H9 (cell line): ENCODE results near the gene DNAJC15. TPM values are rescaled to one million over a fixed set of nuclear protein-coding genes. Genes with fewer than 3 reads are reported as not detected.

Experiments used
- DNase-seq: peaks from one replicate; pipeline ENCODE4 v3.0.0-alpha.2; 2017
- H2AFZ ChIP-seq: one replicate; pipeline ENCODE4 v1.6.1; 2013; ENCODE audit warnings: mild to moderate bottlenecking, low read length, control low read depth, moderate library complexity
- H2AK5ac ChIP-seq: 2 replicates; pipeline ENCODE4 v1.6.1; 2013; ENCODE audit warnings: low read length, control low read depth, mixed read lengths; ENCODE audit not compliant: insufficient read length
- H2BK120ac ChIP-seq: one replicate; pipeline ENCODE4 v1.6.1; 2013; ENCODE audit warnings: low read depth, mild to moderate bottlenecking, low read length, control low read depth, inconsistent platforms; ENCODE audit not compliant: poor library complexity, severe bottlenecking
- H2BK12ac ChIP-seq: 2 replicates; pipeline ENCODE4 v1.6.1; 2013; ENCODE audit warnings: low read length, control low read depth, mixed read lengths, low read depth; ENCODE audit not compliant: insufficient read length
- H2BK15ac ChIP-seq: 2 replicates; pipeline ENCODE4 v1.6.1; 2013; ENCODE audit warnings: low read depth, low read length, control low read depth
- H2BK20ac ChIP-seq: one replicate; pipeline ENCODE4 v1.6.1; 2013; ENCODE audit warnings: low read depth, mild to moderate bottlenecking, low read length, control low read depth, inconsistent platforms; ENCODE audit not compliant: poor library complexity, severe bottlenecking
- H2BK5ac ChIP-seq: 2 replicates; pipeline ENCODE4 v1.6.1; 2013; ENCODE audit warnings: low read length, control low read depth, mixed read lengths; ENCODE audit not compliant: insufficient read length
- H3K14ac ChIP-seq: 2 replicates; pipeline ENCODE4 v1.6.1; 2013; ENCODE audit warnings: low read length, control low read depth; ENCODE audit not compliant: insufficient read depth
- H3K18ac ChIP-seq: 2 replicates; pipeline ENCODE4 v1.6.1; 2013; ENCODE audit warnings: low read depth, mild to moderate bottlenecking, mixed read lengths, low read length, control low read depth; ENCODE audit not compliant: insufficient read length
- H3K23ac ChIP-seq: 2 replicates; pipeline ENCODE4 v1.6.1; 2013; ENCODE audit warnings: low read length, control low read depth, mixed read lengths, low read depth; ENCODE audit not compliant: insufficient read length
- H3K23me2 ChIP-seq: 2 replicates; pipeline ENCODE4 v1.6.1; 2013; ENCODE audit warnings: low read depth, mild to moderate bottlenecking, mixed read lengths, low read length, control low read depth; ENCODE audit not compliant: insufficient read length, poor library complexity, severe bottlenecking
- H3K27ac ChIP-seq: 2 replicates; pipeline ENCODE4 v1.5.1; 2013; ENCODE audit warnings: low read length, control low read depth, mixed read lengths, low read depth; ENCODE audit not compliant: insufficient read length
- H3K27me3 ChIP-seq: 2 replicates; pipeline ENCODE4 v1.6.1; 2013; ENCODE audit warnings: low read length, control low read depth, inconsistent platforms; ENCODE audit not compliant: insufficient read depth
- H3K4ac ChIP-seq: 2 replicates; pipeline ENCODE4 v1.6.1; 2013; ENCODE audit warnings: low read depth, mild to moderate bottlenecking, control low read depth, inconsistent platforms, low read length, moderate library complexity
- H3K4me1 ChIP-seq: 2 replicates; pipeline ENCODE4 v1.6.1; 2013; ENCODE audit warnings: low read length, control low read depth, inconsistent platforms; ENCODE audit not compliant: insufficient read depth
- H3K4me2 ChIP-seq: 2 replicates; pipeline ENCODE4 v1.6.1; 2013; ENCODE audit warnings: low read length, control low read depth, mixed read lengths; ENCODE audit not compliant: insufficient read length, insufficient read depth
- H3K56ac ChIP-seq: 2 replicates; pipeline ENCODE4 v1.6.1; 2013; ENCODE audit warnings: low read depth, mild to moderate bottlenecking, mixed read lengths, low read length, control low read depth; ENCODE audit not compliant: insufficient read length
- H3K79me1 ChIP-seq: 2 replicates; pipeline ENCODE4 v1.6.1; 2013; ENCODE audit warnings: low read depth, mild to moderate bottlenecking, moderate library complexity, low read length, control low read depth, inconsistent platforms; ENCODE audit not compliant: insufficient read depth, poor library complexity, severe bottlenecking
- H3K79me2 ChIP-seq: 2 replicates; pipeline ENCODE4 v1.6.1; 2013; ENCODE audit warnings: low read length, control low read depth, inconsistent platforms; ENCODE audit not compliant: insufficient read depth
- H3K9ac ChIP-seq: 2 replicates; pipeline ENCODE4 v1.6.1; 2013; ENCODE audit warnings: low read length, control low read depth, mixed read lengths; ENCODE audit not compliant: insufficient read length; ENCODE audit errors: extremely low read depth
- H3K9me3 ChIP-seq: one replicate; pipeline ENCODE4 v1.6.1; 2013; ENCODE audit warnings: low read depth, low read length, inconsistent platforms; ENCODE audit not compliant: control insufficient read depth
- H3T11ph ChIP-seq: one replicate; pipeline ENCODE4 v1.6.1; 2013; ENCODE audit warnings: mild to moderate bottlenecking, low read length, control low read depth, inconsistent platforms
- H4K20me1 ChIP-seq: one replicate; pipeline ENCODE4 v1.6.1; 2013; ENCODE audit not compliant: control insufficient read depth, insufficient read length, insufficient read depth
- H4K5ac ChIP-seq: 2 replicates; pipeline ENCODE4 v1.6.1; 2013; ENCODE audit warnings: low read depth, mild to moderate bottlenecking, mixed read lengths, low read length, control low read depth; ENCODE audit not compliant: insufficient read length
- H4K8ac ChIP-seq: replicated peaks from 2 replicates; pipeline ENCODE4 v1.6.1; 2013; ENCODE audit warnings: low read length, control low read depth, mixed read lengths, low read depth; ENCODE audit not compliant: insufficient read length
- H4K91ac ChIP-seq: 2 replicates; pipeline ENCODE4 v1.6.1; 2013; ENCODE audit warnings: low read depth, mild to moderate bottlenecking, moderate library complexity, mixed read lengths, low read length, control low read depth; ENCODE audit not compliant: insufficient read length
- H3K27ac Mint-ChIP-seq, 3 experiments: 2 replicates in 2 of 3; 3 replicates in 1 of 3; pipeline ENCODE4 v1.8.0; 2020 to 2021; ENCODE audit warnings: mixed read lengths in 3 of 3, mild to moderate bottlenecking in 1 of 3, moderate library complexity in 1 of 3
- H3K27me3 Mint-ChIP-seq: 2 replicates; pipeline ENCODE4 v1.8.0; 2021; ENCODE audit warnings: low read depth, mild to moderate bottlenecking, moderate library complexity, mixed read lengths
- H3K36me3 Mint-ChIP-seq, 3 experiments: 2 replicates in 2 of 3; 3 replicates in 1 of 3; pipeline ENCODE4 v1.8.0; 2020 to 2021; ENCODE audit warnings: low read depth in 3 of 3, mixed read lengths in 3 of 3; ENCODE audit not compliant: insufficient read depth in 1 of 3
- H3K4me1 Mint-ChIP-seq, 2 experiments: 2 replicates each; pipeline ENCODE4 v1.8.0; 2020; ENCODE audit warnings: mixed read lengths in 2 of 2
- H3K4me3 Mint-ChIP-seq, 2 experiments: 2 replicates in 1 of 2; 3 replicates in 1 of 2; pipeline ENCODE4 v1.8.0; 2020 to 2021; ENCODE audit warnings: mild to moderate bottlenecking in 2 of 2, mixed read lengths in 2 of 2, moderate library complexity in 1 of 2
- H3K9me3 Mint-ChIP-seq, 2 experiments: 2 replicates in 1 of 2; 3 replicates in 1 of 2; pipeline ENCODE4 v1.8.0; 2020; ENCODE audit warnings: mild to moderate bottlenecking in 2 of 2, mixed read lengths in 2 of 2, moderate library complexity in 1 of 2
- CTCF ChIP-seq: fragments of 200-600 bp; sonication (generic); conservative IDR thresholded peaks from 3 replicates; pipeline ENCODE4 v1.8.0; 2021; ENCODE audit warnings: antibody characterized with exemption, mild to moderate bottlenecking
- WGBS: extraction: QIAGEN DNeasy Blood & Tissue Kit; methylation state at CpG from one replicate; pipeline ENCODE4 v1.1.7; 2013; ENCODE audit warnings: missing lambda C conversion rate, low lambda C conversion rate, mixed read lengths; ENCODE audit not compliant: insufficient read length; ENCODE audit errors: extremely low coverage; 5-methylcytosine and 5-hydroxymethylcytosine counted together
- total RNA-seq: library from RNA; stranded (reverse); gene quantifications from 2 replicates; pipeline ENCODE4 v1.2.1, GENCODE V29; 2021

DNAJC15 gene
- total RNA-seq, 1 experiment from 2014 or later = 13.4 TPM

DNA sequence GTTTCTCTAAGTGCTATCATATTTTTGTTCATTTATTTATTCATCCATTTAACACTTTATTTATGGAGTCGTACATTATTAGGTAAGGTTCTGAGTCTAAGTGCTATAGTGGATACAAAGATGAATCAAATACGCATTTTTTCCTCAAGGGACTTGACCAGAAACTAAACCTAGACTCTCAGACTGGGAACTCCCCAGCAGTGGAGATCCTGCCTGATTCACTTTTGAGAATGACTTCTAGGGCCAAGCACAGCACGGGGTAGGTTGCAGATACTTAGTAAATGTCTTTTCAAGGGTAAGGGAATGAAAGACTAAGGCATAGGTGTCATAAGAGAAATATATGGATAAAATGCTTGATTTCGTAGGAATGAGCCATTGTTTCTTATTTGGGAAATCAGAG lies 7.2 kb downstream of the DNAJC15 start:
- no peak overlapping the region for H3K4ac ChIP-seq
- no peak overlapping the region for H4K5ac ChIP-seq
- no peak overlapping the region for H2BK15ac ChIP-seq
- H3K27me3 Mint-ChIP-seq = no peaks in the 10 kb centered on the region; the same call in 1 of the 2 replicates
- H3K27ac ChIP-seq = no peak overlapping the region
- WGBS = no CpG with 5 or more reads among the region's 4 CpGs
- H3K14ac ChIP-seq = no peak overlapping the region
- H3K23me2 ChIP-seq = no peaks in the 10 kb centered on the region
- H3T11ph ChIP-seq = no peak overlapping the region
- H3K9me3 ChIP-seq = no peaks in the 10 kb centered on the region
- H3K9me3 Mint-ChIP-seq = no peaks in the 10 kb centered on the region; a peak in 1 of 5 replicates
- no peak overlapping the region for H3K18ac ChIP-seq
- no peaks in the 10 kb centered on the region for H3K27me3 ChIP-seq
- no peak overlapping the region for H3K56ac ChIP-seq
- H3K79me1 ChIP-seq = no peaks in the 10 kb centered on the region
- no peak overlapping the region for H2BK120ac ChIP-seq
- no peak for DNase-seq
- no peak overlapping the region for H4K8ac ChIP-seq
- H4K91ac ChIP-seq = no peak overlapping the region
- peaks cover 5 to 33% (median 24%) of the 10 kb centered on the region in 3 experiments; a peak in 5 of 7 replicates for H3K36me3 Mint-ChIP-seq
- no peaks in the 10 kb centered on the region for H4K20me1 ChIP-seq
- no peak overlapping the region for H2AK5ac ChIP-seq
- peaks cover 11 to 21% of the 10 kb centered on the region in 2 experiments; a peak in 3 of 4 replicates for H3K4me1 Mint-ChIP-seq
- H2AFZ ChIP-seq = no peak overlapping the region
- H3K4me2 ChIP-seq = no peak overlapping the region
- no peaks in the 10 kb centered on the region for H3K4me1 ChIP-seq
- H2BK20ac ChIP-seq = no peak overlapping the region
- no peak overlapping the region for H3K9ac ChIP-seq
- peak overlapping the region in 1 of 3 experiments; percentile 20; a peak in 2 of 7 replicates for H3K27ac Mint-ChIP-seq
- H2BK12ac ChIP-seq = no peak overlapping the region
- H3K23ac ChIP-seq = no peak overlapping the region
- H3K4me3 Mint-ChIP-seq = no peak overlapping the region
- H3K79me2 ChIP-seq = no peaks in the 10 kb centered on the region
- TF ChIP-seq CTCF = no peak
- no peak overlapping the region for H2BK5ac ChIP-seq
